Cerebellar nuclear complex (tissue), 1 donor: ENCODE measurements around the gene ABCA1.
A peak's percentile ranks its signal among the peaks of the same experiment; 100 is the strongest.

ENCODE experiments used
- DNase-seq, 2 experiments: peaks; one replicate each; lab custom pipeline; 2025; lab: John Stamatoyannopoulos, UW

The ABCA1 gene

GRCh38 chr9:104758974-104759373 lies 169.0 kb downstream of the ABCA1 start:
- no peak for DNase-seq

GRCh38 chr9:104750185-104750767 lies 177.7 kb downstream of the ABCA1 start:
- no peak for DNase-seq

GRCh38 chr9:104748359-104749031 lies 179.5 kb downstream of the ABCA1 start:
- no peak for DNase-seq

GRCh38 chr9:104747565-104748358 lies 180.2 kb downstream of the ABCA1 start, which contains the start of gene NIPSNAP3A:
Gene NIPSNAP3A, plus strand, starts transcription at chr9:104747683. Its CDS starts 110 bp downstream, at chr9:104747793.
- DNase-seq = peak; percentile 40 to 43

GRCh38 chr9:104747245-104747564 lies 180.8 kb downstream of the ABCA1 start:
- DNase-seq = no peak

GRCh38 chr9:104746798-104747197 lies 181.2 kb downstream of the ABCA1 start:
- DNase-seq = no peak

- DNase-seq = no peak
Measured at GRCh38 chr9:104746285-104746684, 181.7 kb downstream of the ABCA1 start.

- DNase-seq = no peak
Measured at GRCh38 chr9:104745852-104746251, 182.1 kb downstream of the ABCA1 start.

- DNase-seq = peak in 1 of 2 experiments; percentile 7
Measured at GRCh38 chr9:104743376-104743985, 184.5 kb downstream of the ABCA1 start.

- DNase-seq = no peak
Measured at GRCh38 chr9:104740621-104741020, 187.3 kb downstream of the ABCA1 start.

GRCh38 chr9:104738452-104738851 lies 189.5 kb downstream of the ABCA1 start:
- no peak for DNase-seq
